GM10266 (cell line): ENCODE measurements around the gene SAP30.

Experiments
- DNase-seq: peaks from one replicate; pipeline ENCODE4 v3.0.0; 2012; ENCODE audit errors: extremely low spot score
- TF ChIP-seq, protein P1 (sequence below): IDR thresholded peaks from 2 replicates; pipeline ENCODE4 v1.5.1; 2012; ENCODE audit warnings: mild to moderate bottlenecking, low read depth; ENCODE audit not compliant: control insufficient read depth, insufficient read depth; ENCODE audit errors: missing control alignments

The SAP30 gene

DNA sequence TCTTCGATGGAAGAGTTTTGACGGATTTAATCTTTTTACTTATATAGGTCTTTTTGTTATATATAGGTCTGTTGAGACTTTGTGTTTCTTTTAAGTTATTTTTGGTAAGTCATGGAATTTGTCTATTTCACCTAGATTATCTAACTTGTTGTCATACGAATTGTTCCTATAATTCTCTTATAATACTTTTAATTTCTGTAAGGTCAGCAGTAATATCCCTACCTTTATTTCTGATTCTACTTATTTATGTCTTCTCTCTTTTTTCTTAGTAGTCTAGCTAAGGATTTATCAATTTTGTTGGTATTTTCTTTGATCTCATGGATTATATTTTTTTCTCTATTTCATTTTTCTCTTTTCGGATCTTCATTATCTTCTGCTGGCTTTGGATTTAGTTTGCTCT, 11.6 kb downstream of the SAP30 start:
- TF ChIP-seq, protein P1, sequence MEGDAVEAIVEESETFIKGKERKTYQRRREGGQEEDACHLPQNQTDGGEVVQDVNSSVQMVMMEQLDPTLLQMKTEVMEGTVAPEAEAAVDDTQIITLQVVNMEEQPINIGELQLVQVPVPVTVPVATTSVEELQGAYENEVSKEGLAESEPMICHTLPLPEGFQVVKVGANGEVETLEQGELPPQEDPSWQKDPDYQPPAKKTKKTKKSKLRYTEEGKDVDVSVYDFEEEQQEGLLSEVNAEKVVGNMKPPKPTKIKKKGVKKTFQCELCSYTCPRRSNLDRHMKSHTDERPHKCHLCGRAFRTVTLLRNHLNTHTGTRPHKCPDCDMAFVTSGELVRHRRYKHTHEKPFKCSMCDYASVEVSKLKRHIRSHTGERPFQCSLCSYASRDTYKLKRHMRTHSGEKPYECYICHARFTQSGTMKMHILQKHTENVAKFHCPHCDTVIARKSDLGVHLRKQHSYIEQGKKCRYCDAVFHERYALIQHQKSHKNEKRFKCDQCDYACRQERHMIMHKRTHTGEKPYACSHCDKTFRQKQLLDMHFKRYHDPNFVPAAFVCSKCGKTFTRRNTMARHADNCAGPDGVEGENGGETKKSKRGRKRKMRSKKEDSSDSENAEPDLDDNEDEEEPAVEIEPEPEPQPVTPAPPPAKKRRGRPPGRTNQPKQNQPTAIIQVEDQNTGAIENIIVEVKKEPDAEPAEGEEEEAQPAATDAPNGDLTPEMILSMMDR: no peak
- DNase-seq: no peak

DNA sequence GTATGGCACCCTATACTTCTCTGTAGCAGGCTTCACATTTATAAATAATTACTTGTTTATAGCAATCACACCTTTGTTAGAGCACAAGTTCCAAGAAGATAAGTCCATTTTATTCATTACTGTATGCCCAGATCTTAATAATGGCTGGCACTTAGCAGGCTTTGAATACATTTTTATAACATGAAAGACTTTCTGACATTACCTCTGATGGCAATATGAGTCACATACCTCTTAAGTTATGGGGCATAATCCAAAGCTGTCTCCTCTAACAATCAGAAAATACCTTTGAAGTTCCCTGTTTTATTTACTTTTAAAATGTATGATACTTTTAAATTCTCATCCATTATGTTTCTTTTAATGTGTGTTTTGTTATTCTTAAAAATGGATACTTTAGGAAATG, 16.0 kb downstream of the SAP30 start:
- TF ChIP-seq, protein P1: no peak
- no peak for DNase-seq

DNA sequence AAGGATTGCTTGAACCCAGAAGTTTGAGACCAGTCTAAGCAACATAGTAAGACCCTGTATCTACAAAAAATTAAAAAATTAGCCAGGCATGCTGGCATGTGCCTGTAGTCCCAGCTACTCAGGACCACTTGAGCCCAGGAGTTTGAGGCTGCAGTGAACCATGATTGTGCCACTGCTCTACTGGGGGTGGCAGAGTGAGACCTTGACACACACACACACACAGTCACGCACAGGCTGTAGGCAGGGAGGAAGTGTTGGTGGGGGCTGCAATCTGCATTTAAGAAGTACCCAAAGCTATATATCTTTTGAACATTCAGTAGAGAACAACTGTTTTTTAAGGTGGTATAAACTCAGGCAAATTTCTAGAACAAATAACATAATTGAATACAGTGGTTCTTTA, 20.9 kb downstream of the SAP30 start:
- no peak for DNase-seq
- TF ChIP-seq, protein P1: no peak

DNA sequence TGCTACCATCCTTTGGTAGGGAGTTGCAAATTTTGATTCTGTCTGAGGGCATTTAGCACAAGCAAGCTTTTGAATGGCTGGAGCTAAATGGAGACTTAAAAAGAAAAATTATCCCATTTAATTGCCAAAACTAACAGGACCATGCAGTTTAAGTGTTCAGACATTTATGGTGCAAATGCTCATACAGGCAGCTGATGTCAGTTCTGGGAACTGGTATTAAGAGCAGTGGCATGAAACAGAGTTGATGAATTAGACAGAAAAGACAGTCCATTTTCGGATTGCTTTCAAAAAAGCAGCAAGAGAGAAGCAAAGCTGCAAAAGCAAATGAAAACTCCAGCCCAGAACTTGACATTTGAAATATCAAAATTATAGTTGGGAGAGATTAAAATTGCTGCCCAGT, 26.9 kb downstream of the SAP30 start:
- DNase-seq: no peak
- TF ChIP-seq, protein P1: no peak

GRCh38 chr4:173398220-173398619, 27.5 kb downstream of the SAP30 start:
- no peak for DNase-seq
- TF ChIP-seq, protein P1: no peak

DNA sequence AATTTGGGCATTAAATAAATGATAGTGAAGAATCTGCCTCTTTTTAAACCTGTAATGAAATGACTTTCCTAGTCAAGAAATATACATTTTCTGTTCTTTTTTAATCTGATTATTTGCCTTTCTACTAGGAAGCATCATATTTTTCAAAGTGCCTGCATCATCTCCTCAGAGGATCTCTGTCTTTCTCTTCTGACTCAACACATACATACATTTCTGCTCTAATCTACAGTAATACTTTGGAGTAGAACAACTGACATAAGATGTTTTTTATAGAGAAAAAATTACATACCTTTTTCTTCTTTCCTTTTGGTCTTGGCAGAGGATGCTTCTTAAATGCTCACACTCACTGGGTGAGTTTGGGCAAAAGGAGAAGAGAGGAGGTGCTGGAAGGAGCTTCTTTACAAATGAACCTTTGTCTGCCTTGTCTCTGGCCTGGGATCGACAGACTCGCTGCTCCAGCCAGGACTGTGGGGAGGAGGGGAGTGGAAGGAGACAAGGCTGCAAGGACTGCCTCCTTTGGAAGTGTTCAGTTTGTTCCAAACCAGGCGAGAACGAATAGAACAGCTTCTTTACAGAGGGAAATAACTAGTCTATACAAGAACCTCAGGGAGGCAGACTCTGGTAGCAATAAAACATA, 28.1 kb downstream of the SAP30 start, which contains the start of gene SCRG1:
TSS of gene SCRG1 (minus strand) at position 338 of the 637 bp plus-strand sequence. CDS start 7,702 bp downstream, outside the sequence.
- no peak for DNase-seq
- TF ChIP-seq, protein P1: no peak

GRCh38 chr4:173401063-173401462, 30.3 kb downstream of the SAP30 start:
- no peak for DNase-seq
- TF ChIP-seq, protein P1: no peak
